Cardiac muscle cell (in vitro differentiated cells and primary cell): Measurements from ENCODE around the gene ITGA1. TPM values are rescaled to one million over a fixed set of nuclear protein-coding genes. Genes with fewer than 3 reads are reported as not detected.

Source experiments
- DNase-seq, 2 donors: peaks; one replicate each; pipeline versions ENCODE4 v3.0.0 to v3.0.0-alpha.2; 2010 to 2017; ENCODE audit warnings: low read depth in 1 of 2, low spot score in 1 of 2
- H3K27ac ChIP-seq: fragments of 200-600 bp; sonication (generic); 2 replicates; pipeline ENCODE4 v1.5.1; 2016
- H3K27me3 ChIP-seq: fragments of 200-600 bp; sonication (generic); 2 replicates; pipeline ENCODE4 v1.6.0; 2016; ENCODE audit warnings: control low read depth
- H3K36me3 ChIP-seq: fragments of 200-600 bp; sonication (generic); 2 replicates; pipeline ENCODE4 v1.5.1; 2016; ENCODE audit warnings: control low read depth
- H3K4me1 ChIP-seq: fragments of 200-600 bp; sonication (generic); 2 replicates; pipeline ENCODE4 v1.8.1; 2017; ENCODE audit warnings: low read depth, mild to moderate bottlenecking, mixed run types
- H3K4me3 ChIP-seq: fragments of 200-600 bp; sonication (generic); 2 replicates; pipeline ENCODE4 v1.5.1; 2016; ENCODE audit warnings: mild to moderate bottlenecking
- H3K9me3 ChIP-seq: fragments of 200-600 bp; sonication (generic); 2 replicates; pipeline ENCODE4 v1.5.1; 2017; ENCODE audit warnings: low read depth, mild to moderate bottlenecking, control low read depth
- polyA plus RNA-seq: library from polyadenylated mRNA; unstranded; fragments of >200 nt; fragmentation: Nextera tagmentation; extraction: Ambion mirVana; gene quantifications from 2 replicates; pipeline ENCODE4 v1.2.1, GENCODE V29; 2016
- total RNA-seq: library from RNA; depleted of rRNA; stranded (reverse); fragments of >200 nt; gene quantifications from 2 replicates; pipeline ENCODE4 v1.2.3, GENCODE V29; 2016
- TF ChIP-seq, protein P1 (sequence below): IDR thresholded peaks from 2 replicates; pipeline ENCODE4 v1.5.1; 2012; ENCODE audit warnings: low read depth, mild to moderate bottlenecking, low read length

Gene ITGA1
- total and polyA plus RNA-seq, 2 experiments from 2014 or later, result 2.9 to 7.3 TPM

DNA sequence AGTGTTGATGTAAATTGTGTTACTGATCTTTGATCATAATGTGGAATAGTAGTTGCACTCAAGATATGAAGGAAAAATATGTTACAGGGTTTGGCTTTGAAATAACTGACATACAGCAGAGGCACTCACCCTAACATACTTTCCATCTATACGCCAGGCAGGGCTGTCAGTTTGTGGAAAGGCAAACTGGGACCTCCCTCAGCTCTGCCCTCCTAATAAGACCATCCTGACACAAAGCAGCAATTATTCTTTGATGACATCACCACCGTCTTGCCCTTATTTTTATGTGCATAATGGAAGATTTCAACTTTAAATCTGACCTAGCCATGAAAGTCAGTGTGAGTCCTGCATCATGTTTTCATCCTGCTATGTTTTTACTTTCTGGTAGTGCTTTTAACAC is 42.9 kb downstream of the ITGA1 start:
- TF ChIP-seq, protein P1, sequence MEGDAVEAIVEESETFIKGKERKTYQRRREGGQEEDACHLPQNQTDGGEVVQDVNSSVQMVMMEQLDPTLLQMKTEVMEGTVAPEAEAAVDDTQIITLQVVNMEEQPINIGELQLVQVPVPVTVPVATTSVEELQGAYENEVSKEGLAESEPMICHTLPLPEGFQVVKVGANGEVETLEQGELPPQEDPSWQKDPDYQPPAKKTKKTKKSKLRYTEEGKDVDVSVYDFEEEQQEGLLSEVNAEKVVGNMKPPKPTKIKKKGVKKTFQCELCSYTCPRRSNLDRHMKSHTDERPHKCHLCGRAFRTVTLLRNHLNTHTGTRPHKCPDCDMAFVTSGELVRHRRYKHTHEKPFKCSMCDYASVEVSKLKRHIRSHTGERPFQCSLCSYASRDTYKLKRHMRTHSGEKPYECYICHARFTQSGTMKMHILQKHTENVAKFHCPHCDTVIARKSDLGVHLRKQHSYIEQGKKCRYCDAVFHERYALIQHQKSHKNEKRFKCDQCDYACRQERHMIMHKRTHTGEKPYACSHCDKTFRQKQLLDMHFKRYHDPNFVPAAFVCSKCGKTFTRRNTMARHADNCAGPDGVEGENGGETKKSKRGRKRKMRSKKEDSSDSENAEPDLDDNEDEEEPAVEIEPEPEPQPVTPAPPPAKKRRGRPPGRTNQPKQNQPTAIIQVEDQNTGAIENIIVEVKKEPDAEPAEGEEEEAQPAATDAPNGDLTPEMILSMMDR, result no peak
- Histone ChIP-seq H3K4me3 (no peak overlapping the region), H3K27me3 (no peaks in the 10 kb centered on the region), H3K9me3 (peaks cover 5% of the 10 kb centered on the region), H3K27ac (no peak overlapping the region), H3K36me3 (no peaks in the 10 kb centered on the region), H3K4me1 (no peaks in the 10 kb centered on the region)
- DNase-seq, result no peak

DNA sequence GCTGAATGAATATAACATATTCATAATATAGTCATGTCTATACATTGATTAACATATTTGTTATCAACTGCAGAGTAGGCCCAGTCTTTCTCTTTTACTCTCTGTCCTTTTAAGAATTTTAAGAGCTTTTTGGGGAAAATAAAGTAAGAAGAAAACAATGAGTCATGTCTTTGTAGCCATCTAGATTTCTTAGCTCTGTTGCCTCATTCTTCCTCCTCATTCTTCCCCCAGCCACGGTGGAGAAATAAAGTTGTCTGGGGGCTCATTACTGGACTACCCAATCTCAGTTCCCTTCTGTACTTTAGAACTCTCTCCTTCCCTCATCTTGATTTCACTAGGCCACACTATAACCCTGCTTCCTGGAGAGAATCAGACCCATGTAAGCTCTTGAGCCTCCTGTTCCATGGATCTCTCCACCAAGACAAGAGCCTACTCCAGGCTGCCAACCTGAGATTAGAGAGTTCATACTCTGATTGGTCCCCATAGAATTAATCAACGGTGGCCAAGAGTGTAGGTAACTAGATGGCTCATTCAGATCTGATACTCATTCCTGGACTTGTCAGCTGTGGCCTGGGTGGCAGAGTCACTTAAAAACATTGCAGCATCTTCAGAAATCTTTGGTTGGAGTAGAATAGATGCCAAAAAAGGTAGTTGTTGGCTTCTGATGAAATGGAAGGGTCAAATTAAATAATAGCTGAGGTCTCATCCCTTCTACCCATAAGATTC is 44.2 kb downstream of the ITGA1 start:
- TF ChIP-seq, protein P1, result no peak
- Histone ChIP-seq H3K4me1 (no peaks in the 10 kb centered on the region), H3K4me3 (no peak overlapping the region), H3K36me3 (no peaks in the 10 kb centered on the region), H3K27ac (no peak overlapping the region), H3K27me3 (no peaks in the 10 kb centered on the region), H3K9me3 (peaks cover 5% of the 10 kb centered on the region)
- peak in 1 of 2 donors; percentile 37 for DNase-seq

DNA sequence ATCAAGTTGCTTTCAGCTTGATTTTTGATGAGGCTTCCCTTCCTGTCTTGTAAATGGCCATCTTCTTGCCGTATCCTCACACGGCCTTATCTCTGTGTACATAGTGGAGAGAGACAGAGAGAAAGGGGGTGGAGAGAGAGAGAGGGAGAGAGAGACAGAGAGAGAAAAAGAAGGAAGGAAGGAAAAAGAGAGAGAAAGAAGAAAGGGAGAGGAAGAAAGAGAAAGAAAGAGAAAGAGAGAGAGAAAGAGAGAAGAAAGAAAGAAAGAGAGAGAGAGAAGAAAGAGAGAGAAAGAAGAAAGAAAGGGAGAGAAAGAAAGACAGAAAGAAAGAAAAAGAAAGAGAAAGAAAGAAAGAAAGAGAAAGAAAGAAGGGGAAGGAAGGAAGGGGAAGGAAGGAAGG is 46.6 kb downstream of the ITGA1 start:
- Histone ChIP-seq H3K4me3 (no peak overlapping the region), H3K36me3 (no peaks in the 10 kb centered on the region), H3K27me3 (no peaks in the 10 kb centered on the region), H3K4me1 (no peaks in the 10 kb centered on the region), H3K27ac (no peak overlapping the region), H3K9me3 (no peaks in the 10 kb centered on the region)
- TF ChIP-seq, protein P1, result no peak
- DNase-seq, result no peak

DNA sequence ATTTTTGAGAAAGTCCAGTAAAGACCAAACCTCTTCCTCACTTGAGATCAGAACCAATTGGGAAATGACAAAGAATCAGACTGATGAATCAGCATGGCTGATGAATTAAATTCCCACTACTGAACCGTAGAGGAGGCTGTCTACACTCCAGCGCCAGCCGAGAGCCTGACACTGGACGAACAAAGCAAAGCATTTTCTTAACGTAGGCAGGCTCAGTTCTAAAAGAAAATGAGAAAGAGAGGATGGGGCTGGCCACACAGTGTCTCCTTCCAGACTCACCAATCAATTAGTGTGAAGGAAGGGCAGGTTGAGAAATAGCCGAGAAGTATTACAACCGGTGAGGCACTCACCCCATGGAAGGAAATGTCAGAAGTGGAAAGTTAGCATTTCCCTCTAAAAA is 49.4 kb downstream of the ITGA1 start:
- Histone ChIP-seq H3K36me3 (no peaks in the 10 kb centered on the region), H3K27ac (no peak overlapping the region), H3K4me1 (no peaks in the 10 kb centered on the region), H3K27me3 (no peaks in the 10 kb centered on the region), H3K4me3 (no peak overlapping the region), H3K9me3 (no peaks in the 10 kb centered on the region)
- peak in 1 of 2 donors; percentile 76 for DNase-seq
- TF ChIP-seq, protein P1, result peak; percentile 25

DNA sequence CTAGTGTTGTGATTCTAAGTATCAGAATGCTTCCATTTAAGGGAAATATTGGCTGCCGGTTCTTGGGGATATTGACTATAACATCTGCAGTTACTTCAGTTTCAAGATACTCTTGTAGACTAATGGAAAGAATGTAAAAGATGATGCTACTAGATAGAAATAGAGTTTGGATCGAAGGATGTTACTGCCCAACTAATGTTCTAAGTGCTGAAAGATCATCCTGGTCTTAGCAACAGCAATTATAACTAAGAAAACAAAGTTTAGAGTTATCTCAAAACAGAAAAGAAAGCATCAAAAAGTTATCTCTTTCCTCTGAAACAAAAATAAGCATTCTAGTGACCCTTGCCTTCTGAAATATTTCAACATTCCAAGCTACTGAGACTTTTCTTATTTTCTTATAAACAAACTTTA is 49.9 kb downstream of the ITGA1 start:
- no peaks in the 10 kb centered on the region for H3K9me3 ChIP-seq
- no peaks in the 10 kb centered on the region for H3K4me1 ChIP-seq
- H3K4me3 ChIP-seq, result no peak overlapping the region
- DNase-seq, result peak in 1 of 2 donors; percentile 35
- TF ChIP-seq, protein P1, result no peak
- no peaks in the 10 kb centered on the region for H3K36me3 ChIP-seq
- H3K27me3 ChIP-seq, result no peaks in the 10 kb centered on the region
- H3K27ac ChIP-seq, result no peak overlapping the region
